Esophagus squamous epithelium (tissue), 5 donors: ENCODE measurements around the gene SPINK1. TPM values are rescaled to one million over a fixed set of nuclear protein-coding genes. Genes with fewer than 3 reads are reported as not detected.

Source experiments
- DNase-seq: peaks from one replicate; lab custom pipeline; 2025; lab: John Stamatoyannopoulos, UW
- H3K27ac ChIP-seq, 4 donors: fragments of 200-600 bp; sonication (generic); one replicate each; pipeline ENCODE4 v1.5.1; 2016 to 2019; ENCODE audit warnings: mild to moderate bottlenecking in 1 of 4
- H3K27me3 ChIP-seq, 4 donors: fragments of 200-600 bp; sonication (generic); 1 replicate in 3 of 4; 2 replicates in 1 of 4; pipeline versions ENCODE4 v1.5.1 to v1.6.0; 2017 to 2021; ENCODE audit warnings: antibody characterized with exemption in 1 of 4
- H3K36me3 ChIP-seq, 3 donors: fragments of 200-600 bp; sonication (generic); one replicate each; pipeline ENCODE4 v1.5.1; 2016 to 2019
- H3K4me1 ChIP-seq, 3 donors: fragments of 200-600 bp; sonication (generic); one replicate each; pipeline ENCODE4 v1.5.1; 2017 to 2019
- H3K4me3 ChIP-seq, 4 donors: fragments of 200-600 bp; sonication (generic); 1 replicate in 3 of 4; 2 replicates in 1 of 4; pipeline ENCODE4 v1.5.1; 2016 to 2019; ENCODE audit warnings: mild to moderate bottlenecking in 2 of 4, moderate library complexity in 1 of 4
- H3K9me3 ChIP-seq, 3 donors: fragments of 200-600 bp; sonication (generic); one replicate each; pipeline ENCODE4 v1.5.1; 2016 to 2019
- CTCF ChIP-seq, 6 experiments: fragments of 450-650 bp in 4 of 6; fragments of 200-600 bp in 2 of 6; sonication (generic) in 2 of 6; IDR thresholded peaks; one replicate each; pipeline ENCODE4 v1.5.1; 2016 to 2019; ENCODE audit warnings: antibody characterized with exemption in 6 of 6, mild to moderate bottlenecking in 4 of 6, moderate library complexity in 4 of 6
- POLR2A ChIP-seq, 4 donors: fragments of 450-650 bp; IDR thresholded peaks; one replicate each; pipeline ENCODE4 v1.6.1; 2017; ENCODE audit warnings: antibody characterized with exemption in 4 of 4, mild to moderate bottlenecking in 4 of 4, moderate library complexity in 3 of 4
- WGBS, 2 donors: methylation state at CpG; one replicate each; pipeline ENCODE4 v1.1.5; 2018; 5-methylcytosine and 5-hydroxymethylcytosine counted together
- intact Hi-C: fragments of 100-400 bp; cut with DNase I; formaldehyde crosslinking; loops from one replicate; pipeline ENCODE4 v1.15.0; 2022
- total RNA-seq, 4 donors: library from RNA; depleted of rRNA; stranded (reverse); fragments of >200 nt; gene quantifications; one replicate each; pipeline ENCODE4 v1.1.0, GENCODE V29; 2016
- donor health status: DM: yes; HTN: yes; CAD: no.

SPINK1 gene
- total RNA-seq, 4 donors from 2014 or later = not detected

- 90% methylated on average over 4 of the region's 4 CpGs for WGBS, 2 donors
- peaks cover 0 to 10% (median 0%) of the 10 kb centered on the region in 4 donors for H3K27me3 ChIP-seq
- intact Hi-C loops = no loop called here
- no peaks in the 10 kb centered on the region for H3K9me3 ChIP-seq
- no peaks in the 10 kb centered on the region for H3K36me3 ChIP-seq
- H3K4me3 ChIP-seq = no peak overlapping the region
- DNase-seq = no peak
- no peak for TF ChIP-seq POLR2A (IDR thresholded peaks at IDR 0.05)
- TF ChIP-seq CTCF (IDR thresholded peaks at IDR 0.05) = no peak
- H3K4me1 ChIP-seq = no peaks in the 10 kb centered on the region
- H3K27ac ChIP-seq = no peak overlapping the region
Measured at GRCh38 chr5:147845618-147846017, 14.1 kb upstream of the SPINK1 start.

DNA sequence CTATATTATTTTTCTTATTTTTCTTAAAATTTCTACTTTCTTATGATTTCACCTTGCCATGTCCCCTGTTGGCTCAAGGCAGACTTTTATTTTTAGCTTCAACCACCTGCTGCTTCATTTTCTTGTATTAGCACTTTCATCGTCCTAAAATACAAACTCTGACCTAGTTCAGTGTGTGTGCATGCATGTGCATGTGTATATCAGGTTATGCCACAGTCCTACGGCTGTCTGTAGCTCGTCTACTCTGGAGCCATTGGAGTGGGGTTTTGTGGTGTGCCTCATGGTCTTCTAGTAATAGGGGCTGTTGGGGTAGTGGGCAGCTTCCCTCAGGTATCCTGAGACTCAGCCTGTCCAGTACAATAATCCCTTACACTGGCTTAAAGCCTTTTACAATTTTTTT lies 13.4 kb upstream of the SPINK1 start:
- Histone ChIP-seq H3K27ac (no peak overlapping the region), H3K36me3 (no peaks in the 10 kb centered on the region), H3K27me3 (peaks cover 0 to 10% (median 0%) of the 10 kb centered on the region in 4 donors), H3K9me3 (no peaks in the 10 kb centered on the region), H3K4me1 (no peaks in the 10 kb centered on the region), H3K4me3 (no peak overlapping the region)
- intact Hi-C loops = no loop called here
- no peak for DNase-seq
- TF ChIP-seq CTCF (IDR thresholded peaks at IDR 0.05) (no peak), POLR2A (IDR thresholded peaks at IDR 0.05) (no peak)
- 77 to 84% methylated on average over 3 of the region's 3 CpGs for WGBS, 2 donors

- Histone ChIP-seq H3K27ac (no peak overlapping the region), H3K36me3 (no peaks in the 10 kb centered on the region), H3K27me3 (peaks cover 0 to 10% (median 0%) of the 10 kb centered on the region in 4 donors), H3K4me3 (no peak overlapping the region), H3K9me3 (no peaks in the 10 kb centered on the region), H3K4me1 (no peaks in the 10 kb centered on the region)
- DNase-seq = no peak
- TF ChIP-seq POLR2A (IDR thresholded peaks at IDR 0.05) (no peak), CTCF (IDR thresholded peaks at IDR 0.05) (no peak)
- 43 to 58% methylated on average over 2 of the region's 2 CpGs for WGBS, 2 donors
- intact Hi-C loops = no loop called here
Measured at GRCh38 chr5:147842869-147843268, 11.4 kb upstream of the SPINK1 start.

- TF ChIP-seq CTCF (IDR thresholded peaks at IDR 0.05) (no peak), POLR2A (IDR thresholded peaks at IDR 0.05) (no peak)
- Histone ChIP-seq H3K27ac (no peak overlapping the region), H3K4me3 (no peak overlapping the region), H3K27me3 (peaks cover 0 to 8% (median 0%) of the 10 kb centered on the region in 4 donors), H3K4me1 (no peaks in the 10 kb centered on the region), H3K36me3 (no peaks in the 10 kb centered on the region), H3K9me3 (no peaks in the 10 kb centered on the region)
- WGBS, 2 donors = 78 to 88% methylated on average over 3 of the region's 3 CpGs
- DNase-seq = no peak
- intact Hi-C loops = no loop called here
Measured at GRCh38 chr5:147836439-147836838, 5.0 kb upstream of the SPINK1 start.

DNA sequence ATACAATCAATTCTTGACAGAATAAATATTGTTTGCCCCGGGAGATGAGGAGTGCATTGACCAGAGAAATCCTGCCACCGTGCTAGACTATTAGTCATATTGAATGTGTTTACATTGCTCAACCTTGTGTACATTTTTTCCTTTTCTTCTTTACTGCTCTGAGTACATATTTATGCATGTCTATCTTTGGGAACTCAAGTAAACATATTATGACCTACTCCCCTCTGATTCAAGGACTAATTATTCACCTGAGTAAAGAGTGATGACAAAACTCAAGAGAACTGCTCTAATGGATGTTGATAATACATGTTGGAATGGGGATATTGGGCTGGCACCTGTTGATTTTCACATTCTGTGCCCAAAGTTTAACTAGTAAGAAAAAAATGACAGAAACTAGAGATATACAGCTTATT lies 3.9 kb upstream of the SPINK1 start:
- no peak for DNase-seq
- H3K9me3 ChIP-seq = no peaks in the 10 kb centered on the region
- H3K27ac ChIP-seq = no peak overlapping the region
- 13 to 22% methylated on average over 2 of the region's 2 CpGs for WGBS, 2 donors
- intact Hi-C loops = no loop called here
- H3K4me1 ChIP-seq = no peaks in the 10 kb centered on the region
- H3K36me3 ChIP-seq = no peaks in the 10 kb centered on the region
- H3K27me3 ChIP-seq = peaks cover 0 to 3% (median 0%) of the 10 kb centered on the region in 4 donors
- TF ChIP-seq CTCF (IDR thresholded peaks at IDR 0.05) = no peak
- TF ChIP-seq POLR2A (IDR thresholded peaks at IDR 0.05) = no peak
- no peak overlapping the region for H3K4me3 ChIP-seq
